Testis (tissue), 3 donors: ENCODE measurements around the gene FGF12. TPM values are rescaled to one million over a fixed set of nuclear protein-coding genes. Genes with fewer than 3 reads are reported as not detected.

Experiments used
- DNase-seq: peaks from one replicate; pipeline ENCODE4 v3.0.0-alpha.2; 2019
- H3K27ac ChIP-seq, 2 donors: fragments of 200-600 bp; sonication (generic); one replicate each; pipeline ENCODE4 v1.5.1; 2019
- H3K27me3 ChIP-seq: fragments of 200-600 bp; sonication (generic); one replicate; pipeline ENCODE4 v1.5.1; 2019
- H3K36me3 ChIP-seq: fragments of 200-600 bp; sonication (generic); one replicate; pipeline ENCODE4 v1.5.1; 2017; ENCODE audit warnings: low read depth; ENCODE audit errors: missing control alignments
- H3K4me1 ChIP-seq: fragments of 200-600 bp; sonication (generic); one replicate; pipeline ENCODE4 v1.5.1; 2019
- H3K4me3 ChIP-seq, 2 donors: fragments of 200-600 bp; sonication (generic); one replicate each; pipeline ENCODE4 v1.5.1; 2017 to 2019
- H3K9me3 ChIP-seq: fragments of 200-600 bp; sonication (generic); one replicate; pipeline ENCODE4 v1.5.1; 2017
- CTCF ChIP-seq, 3 experiments: fragments of 450-650 bp in 2 of 3; fragments of 200-600 bp in 1 of 3; sonication (generic) in 1 of 3; IDR thresholded peaks; one replicate each; pipeline ENCODE4 v1.5.1; 2016 to 2019; ENCODE audit warnings: antibody characterized with exemption in 3 of 3, mild to moderate bottlenecking in 2 of 3, moderate library complexity in 1 of 3
- POLR2A ChIP-seq: fragments of 450-650 bp; IDR thresholded peaks from one replicate; pipeline ENCODE4 v1.6.1; 2017; ENCODE audit warnings: antibody characterized with exemption, mild to moderate bottlenecking, moderate library complexity
- WGBS, 2 donors: methylation state at CpG; one replicate each; pipeline ENCODE4 v1.1.5; 2018; 5-methylcytosine and 5-hydroxymethylcytosine counted together
- intact Hi-C: fragments of 100-400 bp; cut with DNase I; formaldehyde crosslinking; loops from one replicate; pipeline ENCODE4 v1.15.1; 2023; ENCODE audit warnings: low total_unique reads
- polyA plus RNA-seq: library from polyadenylated mRNA; stranded (reverse); fragments of 350-450 nt; fragmentation: Illumina TruSeq; extraction: RNeasy Lipid Tissue Mini Kit (QIAGEN cat#74804); gene quantifications from one replicate; pipeline ENCODE4 v1.2.3, GENCODE V29; 2014; ENCODE audit warnings: low read depth, low replicate concordance; ENCODE audit not compliant: insufficient read depth
- total RNA-seq, 2 donors: library from RNA; depleted of rRNA; stranded (reverse); fragments of >200 nt; gene quantifications; one replicate each; pipeline ENCODE4 v1.2.3, GENCODE V29; 2016

FGF12 gene
- total and polyA plus RNA-seq, 3 donors from 2014 or later, result 2.3 to 3.3 (median 3.0) TPM

DNA sequence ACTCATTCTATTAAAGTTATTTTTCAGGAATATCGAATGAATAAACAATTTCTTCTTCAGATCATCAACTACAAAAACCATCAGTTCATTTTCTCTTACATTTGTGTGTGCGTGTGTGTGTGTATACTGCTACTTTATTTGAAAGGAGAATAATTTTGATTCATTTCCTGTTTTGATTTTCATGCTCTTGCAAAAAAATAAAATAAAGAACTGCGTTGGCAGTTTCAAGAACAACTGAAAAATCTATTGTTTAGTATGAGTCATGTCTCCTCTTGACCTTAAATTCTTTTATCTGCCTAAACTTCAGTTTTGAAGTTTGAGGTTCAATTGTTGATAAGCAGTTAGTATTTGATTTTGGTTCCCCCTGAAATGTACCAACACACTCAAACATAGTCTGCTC lies 540.8 kb downstream of the FGF12 start:
- intact Hi-C loops, result no loop called here
- no peak for DNase-seq
- 81 to 84% methylated on average over 3 of the region's 3 CpGs for WGBS, 2 donors
- no peak overlapping the region for H3K27ac ChIP-seq
- TF ChIP-seq CTCF (IDR thresholded peaks at IDR 0.05) (no peak), POLR2A (no peak)
- no peaks in the 10 kb centered on the region for H3K4me1 ChIP-seq
- H3K36me3 ChIP-seq, result no peaks in the 10 kb centered on the region
- no peak overlapping the region for H3K4me3 ChIP-seq
- no peaks in the 10 kb centered on the region for H3K27me3 ChIP-seq
- no peaks in the 10 kb centered on the region for H3K9me3 ChIP-seq

GRCh38 chr3:192186045-192186444 lies 541.3 kb downstream of the FGF12 start:
- no peaks in the 10 kb centered on the region for H3K27me3 ChIP-seq
- H3K36me3 ChIP-seq, result no peaks in the 10 kb centered on the region
- H3K4me3 ChIP-seq, result no peak overlapping the region
- no peak for TF ChIP-seq CTCF (IDR thresholded peaks at IDR 0.05)
- no peak for TF ChIP-seq POLR2A
- H3K9me3 ChIP-seq, result no peaks in the 10 kb centered on the region
- no peak overlapping the region for H3K27ac ChIP-seq
- no peaks in the 10 kb centered on the region for H3K4me1 ChIP-seq
- DNase-seq, result no peak
- 77 to 88% methylated on average over 2 of the region's 2 CpGs for WGBS, 2 donors
- intact Hi-C loops, result no loop called here

DNA sequence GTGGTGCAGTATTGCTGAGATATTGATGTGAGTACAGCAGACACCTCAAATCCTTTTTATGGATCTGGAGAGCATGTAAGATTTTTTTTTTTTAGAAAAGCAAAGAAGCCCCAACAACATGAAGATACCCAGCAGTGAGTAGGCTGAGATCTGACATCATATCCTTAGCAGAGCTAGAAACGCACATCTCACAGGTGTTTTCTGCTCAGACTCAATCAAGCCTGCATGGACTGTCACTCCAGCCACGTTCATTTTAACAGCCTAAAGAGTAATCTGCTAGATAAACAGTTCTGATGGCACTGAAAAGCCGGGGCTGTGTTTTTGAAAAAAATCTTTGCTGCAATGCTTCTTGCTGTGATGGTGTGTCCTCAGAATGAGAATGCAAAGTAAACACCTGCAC lies 544.2 kb downstream of the FGF12 start:
- intact Hi-C loops, result no loop called here

GRCh38 chr3:192181151-192181550 lies 546.2 kb downstream of the FGF12 start:
- no peaks in the 10 kb centered on the region for H3K9me3 ChIP-seq
- H3K27ac ChIP-seq, result no peak overlapping the region
- intact Hi-C loops, result no loop called here
- H3K4me1 ChIP-seq, result no peaks in the 10 kb centered on the region
- no peak overlapping the region for H3K4me3 ChIP-seq
- 82 to 83% methylated on average over 4 of the region's 4 CpGs for WGBS, 2 donors
- no peaks in the 10 kb centered on the region for H3K36me3 ChIP-seq
- no peak for DNase-seq
- H3K27me3 ChIP-seq, result no peaks in the 10 kb centered on the region
- TF ChIP-seq POLR2A (no peak), CTCF (IDR thresholded peaks at IDR 0.05) (no peak)

More for the DNA sequence above, 544.2 kb downstream of the FGF12 start:
- TF ChIP-seq CTCF (IDR thresholded peaks at IDR 0.05), result no peak
- Histone ChIP-seq H3K4me3 (no peak overlapping the region), H3K27me3 (no peaks in the 10 kb centered on the region), H3K9me3 (no peaks in the 10 kb centered on the region), H3K27ac (no peak overlapping the region), H3K4me1 (no peaks in the 10 kb centered on the region), H3K36me3 (no peaks in the 10 kb centered on the region)
- no peak for DNase-seq
- 63 to 65% methylated on average over 3 of the region's 3 CpGs for WGBS, 2 donors

- intact Hi-C loops, result no loop called here
- DNase-seq, result no peak
- TF ChIP-seq CTCF (IDR thresholded peaks at IDR 0.05) (no peak), POLR2A (no peak)
- Histone ChIP-seq H3K27me3 (no peaks in the 10 kb centered on the region), H3K36me3 (no peaks in the 10 kb centered on the region), H3K4me1 (no peaks in the 10 kb centered on the region), H3K27ac (no peak overlapping the region), H3K9me3 (no peaks in the 10 kb centered on the region), H3K4me3 (no peak overlapping the region)
- WGBS, 2 donors, result 66 to 71% methylated on average over 3 of the region's 3 CpGs
Measured at GRCh38 chr3:192177383-192177782, 550.0 kb downstream of the FGF12 start.
